PC-3 (cell line): ENCODE measurements around the gene FARP1.

ENCODE experiments used
- EZH2 ChIP-seq: fragments of 300-600 bp; sonication (generic); IDR thresholded peaks from one replicate; pipeline ENCODE4 v1.6.1; 2017; ENCODE audit warnings: antibody characterized with exemption, mild to moderate bottlenecking, low read length; ENCODE audit not compliant: unreplicated experiment
- EZH2phosphoT487 ChIP-seq: fragments of 300-600 bp; sonication (generic); IDR thresholded peaks from 2 replicates; pipeline ENCODE4 v1.6.1; 2018; ENCODE audit warnings: mild to moderate bottlenecking, antibody characterized with exemption, low read length, borderline replicate concordance
- TF ChIP-seq, protein P1 (sequence below): fragments of 300-600 bp; sonication (generic); conservative IDR thresholded peaks from 2 replicates; pipeline ENCODE4 v1.5.1; 2017; ENCODE audit warnings: antibody characterized with exemption, low read depth, mild to moderate bottlenecking, low read length

GRCh38 chr13:98239162-98240076, 96.5 kb downstream of the FARP1 start:
- TF ChIP-seq, protein P1, sequence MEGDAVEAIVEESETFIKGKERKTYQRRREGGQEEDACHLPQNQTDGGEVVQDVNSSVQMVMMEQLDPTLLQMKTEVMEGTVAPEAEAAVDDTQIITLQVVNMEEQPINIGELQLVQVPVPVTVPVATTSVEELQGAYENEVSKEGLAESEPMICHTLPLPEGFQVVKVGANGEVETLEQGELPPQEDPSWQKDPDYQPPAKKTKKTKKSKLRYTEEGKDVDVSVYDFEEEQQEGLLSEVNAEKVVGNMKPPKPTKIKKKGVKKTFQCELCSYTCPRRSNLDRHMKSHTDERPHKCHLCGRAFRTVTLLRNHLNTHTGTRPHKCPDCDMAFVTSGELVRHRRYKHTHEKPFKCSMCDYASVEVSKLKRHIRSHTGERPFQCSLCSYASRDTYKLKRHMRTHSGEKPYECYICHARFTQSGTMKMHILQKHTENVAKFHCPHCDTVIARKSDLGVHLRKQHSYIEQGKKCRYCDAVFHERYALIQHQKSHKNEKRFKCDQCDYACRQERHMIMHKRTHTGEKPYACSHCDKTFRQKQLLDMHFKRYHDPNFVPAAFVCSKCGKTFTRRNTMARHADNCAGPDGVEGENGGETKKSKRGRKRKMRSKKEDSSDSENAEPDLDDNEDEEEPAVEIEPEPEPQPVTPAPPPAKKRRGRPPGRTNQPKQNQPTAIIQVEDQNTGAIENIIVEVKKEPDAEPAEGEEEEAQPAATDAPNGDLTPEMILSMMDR, result no peak
- TF ChIP-seq EZH2 (no peak), EZH2phosphoT487 (no peak)
